Neural progenitor cell (in vitro differentiated cells): ENCODE data around the gene PRICKLE3. TPM values are rescaled to one million over a fixed set of nuclear protein-coding genes. Genes with fewer than 3 reads are reported as not detected.

Source experiments
- DNase-seq: peaks from one replicate; pipeline ENCODE4 v3.0.0-alpha.2; 2016; ENCODE audit warnings: low spot score
- H2AFZ ChIP-seq: fragments of 200-600 bp; sonication (generic); replicated peaks from 2 replicates; pipeline ENCODE4 v1.6.1; 2016; ENCODE audit warnings: antibody characterized with exemption
- H3F3A ChIP-seq: fragments of 200-600 bp; sonication (generic); 2 replicates; pipeline ENCODE4 v1.6.1; 2016; ENCODE audit warnings: antibody characterized with exemption, low read depth
- H3K27ac ChIP-seq: fragments of 200-600 bp; sonication (generic); 2 replicates; pipeline ENCODE4 v1.5.1; 2016; ENCODE audit warnings: mild to moderate bottlenecking
- H3K27me3 ChIP-seq: fragments of 200-600 bp; sonication (generic); 2 replicates; pipeline ENCODE4 v1.6.1; 2016; ENCODE audit warnings: mild to moderate bottlenecking, moderate library complexity
- H3K36me3 ChIP-seq: fragments of 200-600 bp; sonication (generic); 2 replicates; pipeline ENCODE4 v1.5.1; 2016
- H3K4me1 ChIP-seq: fragments of 200-600 bp; sonication (generic); 2 replicates; pipeline ENCODE4 v1.6.1; 2016; ENCODE audit warnings: mixed run types
- H3K4me2 ChIP-seq: fragments of 200-600 bp; sonication (generic); 2 replicates; pipeline ENCODE4 v1.6.1; 2016
- H3K4me3 ChIP-seq: fragments of 200-600 bp; sonication (generic); 2 replicates; pipeline ENCODE4 v1.5.1; 2016
- H3K79me2 ChIP-seq: fragments of 200-600 bp; sonication (generic); 2 replicates; pipeline ENCODE4 v1.6.1; 2016; ENCODE audit warnings: low read depth
- H3K9ac ChIP-seq: fragments of 200-600 bp; sonication (generic); 2 replicates; pipeline ENCODE4 v1.6.1; 2016
- H3K9me3 ChIP-seq: fragments of 200-600 bp; sonication (generic); 2 replicates; pipeline ENCODE4 v1.5.1; 2016; ENCODE audit warnings: low read depth
- H4K20me1 ChIP-seq: fragments of 200-600 bp; sonication (generic); 2 replicates; pipeline ENCODE4 v1.6.1; 2016; ENCODE audit warnings: low read depth
- H3K27ac Mint-ChIP-seq: 3 replicates; pipeline ENCODE4 v1.8.0; 2021; ENCODE audit warnings: mixed read lengths
- H3K27me3 Mint-ChIP-seq: 2 replicates; pipeline ENCODE4 v1.8.0; 2022; ENCODE audit warnings: low read depth, mild to moderate bottlenecking, inconsistent platforms, moderate library complexity, mixed read lengths; ENCODE audit not compliant: insufficient read depth
- H3K36me3 Mint-ChIP-seq: 3 replicates; pipeline ENCODE4 v1.8.0; 2021; ENCODE audit warnings: mixed read lengths
- H3K4me1 Mint-ChIP-seq: 3 replicates; pipeline ENCODE4 v1.8.0; 2021; ENCODE audit warnings: mixed read lengths
- H3K4me3 Mint-ChIP-seq: 3 replicates; pipeline ENCODE4 v1.8.0; 2021; ENCODE audit warnings: mild to moderate bottlenecking, moderate library complexity, mixed read lengths
- H3K9me3 Mint-ChIP-seq: 3 replicates; pipeline ENCODE4 v1.8.0; 2020; ENCODE audit warnings: mixed read lengths
- CTCF ChIP-seq: fragments of 200-600 bp; sonication (generic); IDR thresholded peaks from 2 replicates; pipeline ENCODE4 v1.5.1; 2017; ENCODE audit warnings: antibody characterized with exemption, mild to moderate bottlenecking
- EZH2 ChIP-seq: fragments of 200-600 bp; sonication (generic); IDR thresholded peaks from 2 replicates; pipeline ENCODE4 v1.6.1; 2017; ENCODE audit warnings: antibody characterized with exemption, mild to moderate bottlenecking, moderate library complexity
- EZH2phosphoT487 ChIP-seq: fragments of 200-600 bp; sonication (generic); IDR thresholded peaks from 2 replicates; pipeline ENCODE4 v1.6.1; 2017; ENCODE audit warnings: antibody characterized with exemption
- total RNA-seq: library from RNA; depleted of rRNA; stranded (reverse); fragments of >200 nt; gene quantifications from 2 replicates; pipeline ENCODE4 v1.2.3, GENCODE V29; 2015; ENCODE audit warnings: low replicate concordance

PRICKLE3 gene
- total RNA-seq, 1 donor from 2014 or later, result 0.28 TPM

GRCh38 chrX:49214996-49215526, 28.9 kb upstream of the PRICKLE3 start:
- Histone ChIP-seq H2AFZ (no peak overlapping the region), H3K27ac (no peak overlapping the region), H3K27me3 (no peaks in the 10 kb centered on the region), H4K20me1 (no peaks in the 10 kb centered on the region), H3F3A (no peaks in the 10 kb centered on the region), H3K79me2 (no peaks in the 10 kb centered on the region), H3K4me3 (no peak overlapping the region), H3K4me1 (no peaks in the 10 kb centered on the region), H3K4me2 (no peak overlapping the region), H3K9ac (no peak overlapping the region), H3K9me3 (no peaks in the 10 kb centered on the region), H3K36me3 (no peaks in the 10 kb centered on the region)
- Mint-ChIP-seq H3K27ac (no peak overlapping the region), H3K27me3 (peaks cover 14% of the 10 kb centered on the region), H3K4me3 (no peak overlapping the region), H3K9me3 (peaks cover 37% of the 10 kb centered on the region), H3K36me3 (no peaks in the 10 kb centered on the region), H3K4me1 (no peaks in the 10 kb centered on the region)
- no peak for TF ChIP-seq CTCF
- no peak for TF ChIP-seq EZH2
- no peak for TF ChIP-seq EZH2phosphoT487
- DNase-seq, result no peak

- Histone ChIP-seq H3K4me3 (no peak overlapping the region), H3K36me3 (no peaks in the 10 kb centered on the region), H3K27ac (no peak overlapping the region), H3K4me1 (no peaks in the 10 kb centered on the region), H3K79me2 (no peaks in the 10 kb centered on the region), H2AFZ (no peak overlapping the region), H3F3A (no peaks in the 10 kb centered on the region), H3K27me3 (no peaks in the 10 kb centered on the region), H4K20me1 (no peaks in the 10 kb centered on the region), H3K4me2 (no peak overlapping the region), H3K9ac (no peak overlapping the region), H3K9me3 (no peaks in the 10 kb centered on the region)
- H3K27ac Mint-ChIP-seq, result no peak overlapping the region
- H3K36me3 Mint-ChIP-seq, result no peaks in the 10 kb centered on the region
- peaks cover 12% of the 10 kb centered on the region for H3K27me3 Mint-ChIP-seq
- no peak for DNase-seq
- peaks cover 34% of the 10 kb centered on the region for H3K9me3 Mint-ChIP-seq
- TF ChIP-seq CTCF (no peak), EZH2phosphoT487 (no peak), EZH2 (no peak)
- no peak overlapping the region for H3K4me3 Mint-ChIP-seq
- H3K4me1 Mint-ChIP-seq, result no peaks in the 10 kb centered on the region
Measured at GRCh38 chrX:49214416-49214815, 28.2 kb upstream of the PRICKLE3 start.

GRCh38 chrX:49212861-49213260, 26.7 kb upstream of the PRICKLE3 start:
- Mint-ChIP-seq H3K4me3 (no peak overlapping the region), H3K27ac (no peak overlapping the region), H3K36me3 (no peaks in the 10 kb centered on the region), H3K9me3 (peaks cover 34% of the 10 kb centered on the region), H3K27me3 (peaks cover 13% of the 10 kb centered on the region), H3K4me1 (no peaks in the 10 kb centered on the region)
- Histone ChIP-seq H3K9ac (no peak overlapping the region), H3K4me1 (no peaks in the 10 kb centered on the region), H3K36me3 (no peaks in the 10 kb centered on the region), H3K9me3 (no peaks in the 10 kb centered on the region), H3K79me2 (no peaks in the 10 kb centered on the region), H3F3A (no peaks in the 10 kb centered on the region), H3K27me3 (no peaks in the 10 kb centered on the region), H4K20me1 (no peaks in the 10 kb centered on the region), H3K27ac (no peak overlapping the region), H2AFZ (no peak overlapping the region), H3K4me3 (no peak overlapping the region), H3K4me2 (no peak overlapping the region)
- no peak for DNase-seq
- no peak for TF ChIP-seq EZH2phosphoT487
- no peak for TF ChIP-seq CTCF
- TF ChIP-seq EZH2, result no peak
